MM.1S (cell line): Measurements from ENCODE around the gene CLK1.
A peak's percentile ranks its signal among the peaks of the same experiment; 100 is the strongest.

Experiments used
- DNase-seq: peaks from one replicate; pipeline ENCODE4 v3.0.0-alpha.2; 2015
- H2AFZ ChIP-seq: fragments of 300-600 bp; sonication (generic); 2 replicates; pipeline ENCODE4 v1.6.0; 2016; ENCODE audit warnings: antibody characterized with exemption, low read length
- H3F3A ChIP-seq: fragments of 300-600 bp; sonication (generic); 2 replicates; pipeline ENCODE4 v1.6.1; 2016; ENCODE audit warnings: mild to moderate bottlenecking, antibody characterized with exemption, low read length, moderate library complexity, mixed read lengths; ENCODE audit not compliant: insufficient read depth
- H3K27ac ChIP-seq: fragments of 300-600 bp; sonication (generic); 2 replicates; pipeline ENCODE4 v1.5.1; 2016; ENCODE audit warnings: mild to moderate bottlenecking, low read length
- H3K27me3 ChIP-seq: fragments of 300-600 bp; sonication (generic); replicated peaks from 2 replicates; pipeline ENCODE4 v1.6.0; 2016; ENCODE audit warnings: low read length; ENCODE audit not compliant: insufficient read depth
- H3K36me3 ChIP-seq: fragments of 300-600 bp; sonication (generic); replicated peaks from 2 replicates; pipeline ENCODE4 v1.6.1; 2016; ENCODE audit warnings: mild to moderate bottlenecking, low read length, mixed read lengths; ENCODE audit not compliant: insufficient read depth
- H3K4me1 ChIP-seq: fragments of 300-600 bp; sonication (generic); 2 replicates; pipeline ENCODE4 v1.6.1; 2016; ENCODE audit warnings: low read length, mixed read lengths
- H3K4me2 ChIP-seq: fragments of 300-600 bp; sonication (generic); 2 replicates; pipeline ENCODE4 v1.6.0; 2016; ENCODE audit warnings: low read depth, low read length
- H3K4me3 ChIP-seq: fragments of 300-600 bp; sonication (generic); 2 replicates; pipeline ENCODE4 v1.5.1; 2016; ENCODE audit warnings: low read length, mixed read lengths
- H3K79me2 ChIP-seq: fragments of 300-600 bp; sonication (generic); 2 replicates; pipeline ENCODE4 v1.6.1; 2016; ENCODE audit warnings: mixed run types, low read length, mixed read lengths
- H3K9ac ChIP-seq: fragments of 300-600 bp; sonication (generic); 2 replicates; pipeline ENCODE4 v1.6.1; 2016; ENCODE audit warnings: low read length, mixed read lengths
- H3K9me2 ChIP-seq: fragments of 300-600 bp; sonication (generic); replicated peaks from 2 replicates; pipeline ENCODE4 v1.6.1; 2016; ENCODE audit warnings: mild to moderate bottlenecking, low read length, mixed read lengths; ENCODE audit not compliant: insufficient read depth
- H3K9me3 ChIP-seq: fragments of 300-600 bp; sonication (generic); replicated peaks from 2 replicates; pipeline ENCODE4 v1.6.1; 2016; ENCODE audit warnings: mild to moderate bottlenecking, low read length, mixed read lengths; ENCODE audit not compliant: insufficient read depth
- H4K20me1 ChIP-seq: fragments of 300-600 bp; sonication (generic); 2 replicates; pipeline ENCODE4 v1.6.1; 2016; ENCODE audit warnings: mild to moderate bottlenecking, low read length, moderate library complexity, mixed read lengths; ENCODE audit not compliant: insufficient read depth
- EZH2 ChIP-seq: fragments of 300-600 bp; sonication (generic); optimal IDR thresholded peaks from 2 replicates; pipeline ENCODE3; 2017; ENCODE audit warnings: low read depth, mild to moderate bottlenecking, antibody characterized with exemption, low read length, mixed read lengths
- EZH2phosphoT487 ChIP-seq: fragments of 300-600 bp; sonication (generic); IDR thresholded peaks from 2 replicates; pipeline ENCODE4 v1.6.1; 2018; ENCODE audit warnings: antibody characterized with exemption, low read length
- TF ChIP-seq, protein P1 (sequence below): fragments of 300-600 bp; sonication (generic); IDR thresholded peaks from 2 replicates; pipeline ENCODE4 v1.5.1; 2016; ENCODE audit warnings: antibody characterized with exemption, low read length, mixed read lengths

Gene CLK1

DNA sequence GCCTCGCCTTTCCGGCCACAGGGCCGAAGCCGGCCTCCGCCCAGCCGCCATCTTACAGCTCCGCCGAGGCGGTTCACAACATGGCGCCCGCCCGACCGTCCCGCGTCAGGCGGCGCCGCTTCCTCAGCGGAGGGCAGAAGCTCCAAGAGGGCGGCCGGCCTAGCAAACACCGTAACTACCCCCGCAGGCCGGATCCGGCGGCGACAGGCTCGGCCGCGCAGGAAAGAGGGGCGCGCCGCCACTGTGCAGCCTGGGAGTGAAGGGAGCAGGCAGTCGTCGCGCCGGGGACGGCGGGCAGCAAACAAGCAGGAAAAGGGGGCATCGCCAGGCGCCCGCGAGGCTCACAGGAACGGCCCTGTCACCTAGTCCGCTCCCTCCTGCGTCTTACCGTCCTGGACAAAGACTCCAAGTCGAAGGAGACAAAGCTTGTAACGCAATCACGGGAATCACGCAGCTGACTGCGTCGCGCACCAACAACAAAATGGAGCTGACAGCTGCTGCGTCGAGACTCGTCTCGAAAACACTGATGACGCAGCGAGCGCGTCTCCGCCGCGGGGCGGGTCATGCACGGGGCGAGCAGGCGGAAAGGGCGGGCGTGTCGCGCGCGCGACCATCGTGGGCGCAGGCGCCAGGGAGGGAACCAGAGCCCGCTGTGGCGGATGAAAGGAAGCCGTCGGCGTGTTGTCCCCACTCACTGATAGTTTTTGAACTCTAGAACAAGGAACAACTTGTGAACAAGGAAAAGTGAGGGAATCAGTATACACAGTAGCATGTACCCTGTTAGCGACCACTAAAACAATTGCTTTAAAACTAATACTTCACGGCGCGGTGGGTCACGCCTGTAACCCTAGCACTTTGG lies at the start of gene CLK1:
Gene CLK1, minus strand, starts transcription at position 483 of the 859 bp plus-strand sequence. CDS start 2,796 bp downstream, outside the sequence.
- peaks cover 52% of the 10 kb centered on the region for H3K79me2 ChIP-seq
- peak within 1 kb of the TSS; percentile 97 for H3K27ac ChIP-seq
- H2AFZ ChIP-seq: peak within 1 kb of the TSS; percentile 88
- TF ChIP-seq, protein P1, sequence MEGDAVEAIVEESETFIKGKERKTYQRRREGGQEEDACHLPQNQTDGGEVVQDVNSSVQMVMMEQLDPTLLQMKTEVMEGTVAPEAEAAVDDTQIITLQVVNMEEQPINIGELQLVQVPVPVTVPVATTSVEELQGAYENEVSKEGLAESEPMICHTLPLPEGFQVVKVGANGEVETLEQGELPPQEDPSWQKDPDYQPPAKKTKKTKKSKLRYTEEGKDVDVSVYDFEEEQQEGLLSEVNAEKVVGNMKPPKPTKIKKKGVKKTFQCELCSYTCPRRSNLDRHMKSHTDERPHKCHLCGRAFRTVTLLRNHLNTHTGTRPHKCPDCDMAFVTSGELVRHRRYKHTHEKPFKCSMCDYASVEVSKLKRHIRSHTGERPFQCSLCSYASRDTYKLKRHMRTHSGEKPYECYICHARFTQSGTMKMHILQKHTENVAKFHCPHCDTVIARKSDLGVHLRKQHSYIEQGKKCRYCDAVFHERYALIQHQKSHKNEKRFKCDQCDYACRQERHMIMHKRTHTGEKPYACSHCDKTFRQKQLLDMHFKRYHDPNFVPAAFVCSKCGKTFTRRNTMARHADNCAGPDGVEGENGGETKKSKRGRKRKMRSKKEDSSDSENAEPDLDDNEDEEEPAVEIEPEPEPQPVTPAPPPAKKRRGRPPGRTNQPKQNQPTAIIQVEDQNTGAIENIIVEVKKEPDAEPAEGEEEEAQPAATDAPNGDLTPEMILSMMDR: no peak
- TF ChIP-seq EZH2: no peak
- TF ChIP-seq EZH2phosphoT487: no peak
- H3K9ac ChIP-seq: peak within 1 kb of the TSS; percentile 99
- H3K27me3 ChIP-seq: no peaks in the 10 kb centered on the region
- H3K4me1 ChIP-seq: peaks cover 16% of the 10 kb centered on the region
- H4K20me1 ChIP-seq: peaks cover 37% of the 10 kb centered on the region
- no peaks in the 10 kb centered on the region for H3K9me2 ChIP-seq
- DNase-seq: peak; percentile 97
- peaks cover 23% of the 10 kb centered on the region; the same call in 1 of the 2 replicates for H3K36me3 ChIP-seq
- H3F3A ChIP-seq: peaks cover 11% of the 10 kb centered on the region
- peak within 1 kb of the TSS; percentile 91 for H3K4me2 ChIP-seq
- H3K4me3 ChIP-seq: peak within 1 kb of the TSS; percentile 87
- H3K9me3 ChIP-seq: no peaks in the 10 kb centered on the region

DNA sequence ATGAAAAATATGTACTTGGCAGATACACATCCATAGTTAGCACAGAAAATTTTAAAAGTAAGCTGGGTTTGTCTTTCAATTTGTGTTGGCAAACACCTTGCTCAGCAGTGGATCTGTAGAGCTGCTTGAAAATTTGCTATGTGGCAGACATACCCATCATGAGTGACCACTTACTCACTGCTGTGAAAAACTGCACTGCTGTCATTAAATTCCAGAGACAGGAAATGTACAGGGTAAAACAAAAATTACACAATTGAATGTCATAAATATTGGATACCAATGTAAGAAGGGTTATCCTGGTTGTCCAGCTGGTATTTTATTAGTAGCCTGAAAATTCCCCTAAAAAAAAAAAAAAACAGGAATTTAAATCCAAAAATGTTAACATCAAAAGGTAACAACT lies 49.2 kb upstream of the CLK1 start:
- Histone ChIP-seq H3K27me3 (no peaks in the 10 kb centered on the region), H3K9ac (no peak overlapping the region), H3K9me2 (no peaks in the 10 kb centered on the region), H3K36me3 (peaks cover 7% of the 10 kb centered on the region; the same call in 1 of the 2 replicates), H3K4me1 (no peaks in the 10 kb centered on the region), H3K4me2 (no peak overlapping the region), H3K4me3 (no peak overlapping the region), H4K20me1 (no peaks in the 10 kb centered on the region), H3F3A (no peaks in the 10 kb centered on the region; the same call in 1 of the 2 replicates), H2AFZ (no peak overlapping the region), H3K9me3 (no peaks in the 10 kb centered on the region), H3K27ac (no peak overlapping the region), H3K79me2 (no peaks in the 10 kb centered on the region)
- TF ChIP-seq, protein P1: no peak
- TF ChIP-seq EZH2 (no peak), EZH2phosphoT487 (no peak)
- DNase-seq: no peak

DNA sequence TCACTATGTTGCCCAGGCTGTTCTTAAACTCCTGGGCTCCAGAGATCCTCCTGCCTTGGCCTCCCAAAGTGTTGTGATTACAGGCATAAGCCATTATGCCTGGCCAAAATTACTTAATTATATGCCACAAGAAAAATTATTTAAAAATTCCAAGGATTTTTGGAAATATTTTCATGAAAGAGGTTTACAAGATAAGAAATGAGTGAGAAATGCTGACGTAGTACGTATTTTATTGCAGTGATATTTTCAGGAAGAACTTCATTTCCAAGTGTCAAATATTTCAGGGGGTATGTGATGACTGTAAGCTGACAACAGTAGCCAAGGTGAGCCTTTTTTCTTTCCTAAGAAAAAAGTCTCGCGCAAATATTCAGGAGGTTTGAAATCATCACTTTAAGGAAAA lies 45.5 kb upstream of the CLK1 start:
- DNase-seq: no peak
- H3K27ac ChIP-seq: no peak overlapping the region
- H3K36me3 ChIP-seq: peaks cover 7% of the 10 kb centered on the region; the same call in 1 of the 2 replicates
- H3K4me2 ChIP-seq: no peak overlapping the region
- H2AFZ ChIP-seq: no peak overlapping the region
- no peak overlapping the region for H3K4me3 ChIP-seq
- no peaks in the 10 kb centered on the region for H3K4me1 ChIP-seq
- TF ChIP-seq EZH2: no peak
- TF ChIP-seq, protein P1: no peak
- TF ChIP-seq EZH2phosphoT487: no peak
- no peaks in the 10 kb centered on the region for H3K9me2 ChIP-seq
- H3K9me3 ChIP-seq: no peaks in the 10 kb centered on the region
- no peaks in the 10 kb centered on the region; the same call in 1 of the 2 replicates for H3F3A ChIP-seq
- H3K79me2 ChIP-seq: no peaks in the 10 kb centered on the region
- no peaks in the 10 kb centered on the region for H3K27me3 ChIP-seq
- no peak overlapping the region for H3K9ac ChIP-seq
- no peaks in the 10 kb centered on the region for H4K20me1 ChIP-seq
